HEK293 (cell line): ENCODE data around the gene UBE3C.

Experiments
- CTCF ChIP-seq: fragments of 450-650 bp; formaldehyde crosslinking; IDR thresholded peaks from 2 replicates; pipeline ENCODE4 v1.5.1; 2016; ENCODE audit warnings: missing biosample characterization, missing genetic modification characterization
- REST ChIP-seq: fragments of 450-650 bp; formaldehyde crosslinking; IDR thresholded peaks from 2 replicates; pipeline ENCODE4 v1.5.1; 2016; ENCODE audit warnings: missing biosample characterization, missing genetic modification characterization
- ZBTB49 ChIP-seq: fragments of 450-650 bp; formaldehyde crosslinking; IDR thresholded peaks from 2 replicates; pipeline ENCODE4 v1.5.1; 2016; ENCODE audit warnings: missing biosample characterization, missing genetic modification characterization, low read depth
- ZNF274 ChIP-seq, 2 experiments: fragments of 200-500 bp in 1 of 2; fragments of 450-650 bp in 1 of 2; sonication (Bioruptor generic) in 1 of 2; formaldehyde crosslinking in 1 of 2; IDR thresholded peaks; 2 replicates each; pipeline versions ENCODE4 v1.5.1 to v1.6.1; 2014 to 2016; ENCODE audit warnings: borderline replicate concordance in 1 of 2, inconsistent platforms in 1 of 2, low read length in 1 of 2, missing biosample characterization in 1 of 2, missing genetic modification characterization in 1 of 2
- ZNF362 ChIP-seq: fragments of 450-650 bp; formaldehyde crosslinking; IDR thresholded peaks from 2 replicates; pipeline ENCODE4 v1.5.1; 2016; ENCODE audit warnings: missing biosample characterization, missing genetic modification characterization
- ZNF621 ChIP-seq: fragments of 450-650 bp; formaldehyde crosslinking; IDR thresholded peaks from 2 replicates; pipeline ENCODE4 v1.5.1; 2017; ENCODE audit warnings: missing biosample characterization, missing genetic modification characterization
- TF ChIP-seq, protein P1 (sequence below): fragments of 450-650 bp; IDR thresholded peaks from 2 replicates; pipeline ENCODE4 v1.5.1; 2018; ENCODE audit warnings: missing biosample characterization, mild to moderate bottlenecking, missing genetic modification characterization

GRCh38 chr7:157276731-157277562 lies 138.2 kb downstream of the UBE3C start:
- TF ChIP-seq, protein P1, sequence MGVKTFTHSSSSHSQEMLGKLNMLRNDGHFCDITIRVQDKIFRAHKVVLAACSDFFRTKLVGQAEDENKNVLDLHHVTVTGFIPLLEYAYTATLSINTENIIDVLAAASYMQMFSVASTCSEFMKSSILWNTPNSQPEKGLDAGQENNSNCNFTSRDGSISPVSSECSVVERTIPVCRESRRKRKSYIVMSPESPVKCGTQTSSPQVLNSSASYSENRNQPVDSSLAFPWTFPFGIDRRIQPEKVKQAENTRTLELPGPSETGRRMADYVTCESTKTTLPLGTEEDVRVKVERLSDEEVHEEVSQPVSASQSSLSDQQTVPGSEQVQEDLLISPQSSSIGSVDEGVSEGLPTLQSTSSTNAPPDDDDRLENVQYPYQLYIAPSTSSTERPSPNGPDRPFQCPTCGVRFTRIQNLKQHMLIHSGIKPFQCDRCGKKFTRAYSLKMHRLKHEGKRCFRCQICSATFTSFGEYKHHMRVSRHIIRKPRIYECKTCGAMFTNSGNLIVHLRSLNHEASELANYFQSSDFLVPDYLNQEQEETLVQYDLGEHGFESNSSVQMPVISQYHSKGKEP (tag by site-specific recombination), result no peak
- TF ChIP-seq REST (tag by site-specific recombination) (no peak), ZBTB49 (tag by site-specific recombination) (no peak), ZNF362 (tag by site-specific recombination) (no peak), ZNF274 (IDR thresholded peaks at IDR 0.05; ENCODE audit: low read length) (no peak), ZNF274 (tag by site-specific recombination; IDR thresholded peaks at IDR 0.05; ENCODE audit: borderline replicate concordance) (no peak), CTCF (no peak), ZNF621 (tag by site-specific recombination) (no peak)
